K562 (cell line): ENCODE results near the gene ADAP1. TPM values are rescaled to one million over a fixed set of nuclear protein-coding genes. Genes with fewer than 3 reads are reported as not detected.

ENCODE experiments used
- CUX1 ChIP-seq: fragments of 200-800 bp; sonication (Bioruptor generic); IDR thresholded peaks from 2 replicates; pipeline ENCODE4 v1.6.1; 2016; ENCODE audit warnings: missing genetic modification characterization, missing compliant biosample characterization
- ETV5 ChIP-seq: sonication (generic); formaldehyde crosslinking; IDR thresholded peaks from 2 replicates; pipeline ENCODE4 v1.4.0; 2020; ENCODE audit warnings: low read depth, mild to moderate bottlenecking, missing genetic modification reagents
- GATAD2B ChIP-seq: fragments of 450-650 bp; IDR thresholded peaks from 2 replicates; pipeline ENCODE4 v1.6.1; 2017; ENCODE audit warnings: mild to moderate bottlenecking, borderline replicate concordance
- HDAC2 ChIP-seq: fragments of 450-650 bp; IDR thresholded peaks from 2 replicates; pipeline ENCODE4 v1.6.1; 2016; ENCODE audit warnings: mild to moderate bottlenecking
- MYBL2 ChIP-seq, 2 experiments: fragments of 450-650 bp in 1 of 2; sonication (generic) in 1 of 2; formaldehyde crosslinking in 1 of 2; IDR thresholded peaks; 2 replicates each; pipeline versions ENCODE4 v1.6.1 to v1.8.1; 2017 to 2022; ENCODE audit warnings: borderline replicate concordance in 1 of 2, inconsistent platforms in 1 of 2, low read depth in 1 of 2, mild to moderate bottlenecking in 1 of 2, missing genetic modification reagents in 1 of 2, moderate library complexity in 1 of 2
- SMARCC2 ChIP-seq: fragments of 450-650 bp; IDR thresholded peaks from 2 replicates; pipeline ENCODE4 v1.6.1; 2017; ENCODE audit warnings: antibody characterized with exemption, moderate library complexity, mild to moderate bottlenecking, low read depth
- ZNF184 ChIP-seq: sonication (generic); formaldehyde crosslinking; IDR thresholded peaks from 2 replicates; pipeline ENCODE4 v1.5.0; 2020; ENCODE audit warnings: missing genetic modification reagents
- ZNF586 ChIP-seq: fragments of 450-650 bp; formaldehyde crosslinking; conservative IDR thresholded peaks from 2 replicates; pipeline ENCODE4 v1.4.0; 2020; ENCODE audit warnings: mild to moderate bottlenecking, moderate library complexity
- ZNF79 ChIP-seq: fragments of 250-450 bp; sonication (Bioruptor Pico); IDR thresholded peaks from 2 replicates; pipeline ENCODE4 v1.4.0; 2020; ENCODE audit warnings: low read depth, mild to moderate bottlenecking, moderate library complexity
- polyA plus RNA-seq, 8 experiments: library from polyadenylated mRNA; depleted of rRNA in 4 of 8; stranded (reverse) in 5 of 8; unstranded in 3 of 8; fragments of >200 nt; fragmentation: Nextera tagmentation in 2 of 8; fragmentation: Illumina TruSeq in 1 of 8; extraction: Ambion mirVana in 2 of 8; extraction: Trizol in 1 of 8; gene quantifications; 2 replicates each; pipeline versions ENCODE4 v1.2.1 to v1.2.3, GENCODE V29; 2011 to 2014; ENCODE audit warnings: inconsistent platforms in 1 of 8, missing spikeins in 1 of 8
- total RNA-seq, 7 experiments: library from RNA; depleted of rRNA in 6 of 7; stranded (reverse); fragments of >200 nt in 6 of 7; fragmentation: Illumina TruSeq in 2 of 7; extraction: Trizol in 2 of 7; gene quantifications; 2 replicates each; pipeline versions ENCODE4 v1.2.1 to v1.2.3, GENCODE V29; 2011 to 2021; ENCODE audit warnings: low replicate concordance in 1 of 7
- TF ChIP-seq, protein P1 (sequence below), 3 experiments: fragments of 200-800 bp in 1 of 3; fragments of 250-450 bp in 1 of 3; fragments of 450-650 bp in 1 of 3; sonication (Bioruptor Pico) in 1 of 3; sonication (Bioruptor generic) in 1 of 3; formaldehyde crosslinking in 1 of 3; IDR thresholded peaks; 2 replicates each; pipeline versions ENCODE4 v1.6.1 to v1.8.0; 2016 to 2022; ENCODE audit warnings: mild to moderate bottlenecking in 2 of 3, missing genetic modification characterization in 2 of 3, missing compliant biosample characterization in 1 of 3, moderate library complexity in 1 of 3
- TF ChIP-seq, protein P2 (sequence below): fragments of 250-450 bp; sonication (Bioruptor Pico); IDR thresholded peaks from 2 replicates; pipeline ENCODE4 v1.5.0; 2021; ENCODE audit warnings: mild to moderate bottlenecking, moderate library complexity

ADAP1 gene
- total and polyA plus RNA-seq, 9 of the 15 experiments (the other 6 are each of a cell fraction or from before 2014, with no cell fraction given) = 0.27 to 1.4 (median 0.52) TPM; not detected in 3

GRCh38 chr7:873367-874002 is 81.0 kb downstream of the ADAP1 start (continued):
- TF ChIP-seq CUX1 (CRISPR knock-in tag) (0 out of 2 replicates have a peak, but pooled peaks have one; percentile 39), ZNF79 (CRISPR knock-in tag) (no peak), SMARCC2 (no peak), ZNF586 (CRISPR knock-in tag) (no peak), GATAD2B (peak; percentile 50; the same call in 1 of the 2 replicates), ETV5 (CRISPR knock-in tag) (peak; percentile 67), MYBL2 (IDR thresholded peaks at IDR 0.05; ENCODE audit: low read depth) (no peak), MYBL2 (CRISPR knock-in tag; IDR thresholded peaks at IDR 0.05; ENCODE audit: borderline replicate concordance) (no peak), HDAC2 (peak; percentile 54), ZNF184 (CRISPR knock-in tag) (no peak)
- TF ChIP-seq, protein P1, sequence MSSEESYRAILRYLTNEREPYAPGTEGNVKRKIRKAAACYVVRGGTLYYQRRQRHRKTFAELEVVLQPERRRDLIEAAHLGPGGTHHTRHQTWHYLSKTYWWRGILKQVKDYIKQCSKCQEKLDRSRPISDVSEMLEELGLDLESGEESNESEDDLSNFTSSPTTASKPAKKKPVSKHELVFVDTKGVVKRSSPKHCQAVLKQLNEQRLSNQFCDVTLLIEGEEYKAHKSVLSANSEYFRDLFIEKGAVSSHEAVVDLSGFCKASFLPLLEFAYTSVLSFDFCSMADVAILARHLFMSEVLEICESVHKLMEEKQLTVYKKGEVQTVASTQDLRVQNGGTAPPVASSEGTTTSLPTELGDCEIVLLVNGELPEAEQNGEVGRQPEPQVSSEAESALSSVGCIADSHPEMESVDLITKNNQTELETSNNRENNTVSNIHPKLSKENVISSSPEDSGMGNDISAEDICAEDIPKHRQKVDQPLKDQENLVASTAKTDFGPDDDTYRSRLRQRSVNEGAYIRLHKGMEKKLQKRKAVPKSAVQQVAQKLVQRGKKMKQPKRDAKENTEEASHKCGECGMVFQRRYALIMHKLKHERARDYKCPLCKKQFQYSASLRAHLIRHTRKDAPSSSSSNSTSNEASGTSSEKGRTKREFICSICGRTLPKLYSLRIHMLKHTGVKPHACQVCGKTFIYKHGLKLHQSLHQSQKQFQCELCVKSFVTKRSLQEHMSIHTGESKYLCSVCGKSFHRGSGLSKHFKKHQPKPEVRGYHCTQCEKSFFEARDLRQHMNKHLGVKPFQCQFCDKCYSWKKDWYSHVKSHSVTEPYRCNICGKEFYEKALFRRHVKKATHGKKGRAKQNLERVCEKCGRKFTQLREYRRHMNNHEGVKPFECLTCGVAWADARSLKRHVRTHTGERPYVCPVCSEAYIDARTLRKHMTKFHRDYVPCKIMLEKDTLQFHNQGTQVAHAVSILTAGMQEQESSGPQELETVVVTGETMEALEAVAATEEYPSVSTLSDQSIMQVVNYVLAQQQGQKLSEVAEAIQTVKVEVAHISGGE (CRISPR knock-in tag; IDR thresholded peaks at IDR 0.05) = no peak
- TF ChIP-seq, protein P2, sequence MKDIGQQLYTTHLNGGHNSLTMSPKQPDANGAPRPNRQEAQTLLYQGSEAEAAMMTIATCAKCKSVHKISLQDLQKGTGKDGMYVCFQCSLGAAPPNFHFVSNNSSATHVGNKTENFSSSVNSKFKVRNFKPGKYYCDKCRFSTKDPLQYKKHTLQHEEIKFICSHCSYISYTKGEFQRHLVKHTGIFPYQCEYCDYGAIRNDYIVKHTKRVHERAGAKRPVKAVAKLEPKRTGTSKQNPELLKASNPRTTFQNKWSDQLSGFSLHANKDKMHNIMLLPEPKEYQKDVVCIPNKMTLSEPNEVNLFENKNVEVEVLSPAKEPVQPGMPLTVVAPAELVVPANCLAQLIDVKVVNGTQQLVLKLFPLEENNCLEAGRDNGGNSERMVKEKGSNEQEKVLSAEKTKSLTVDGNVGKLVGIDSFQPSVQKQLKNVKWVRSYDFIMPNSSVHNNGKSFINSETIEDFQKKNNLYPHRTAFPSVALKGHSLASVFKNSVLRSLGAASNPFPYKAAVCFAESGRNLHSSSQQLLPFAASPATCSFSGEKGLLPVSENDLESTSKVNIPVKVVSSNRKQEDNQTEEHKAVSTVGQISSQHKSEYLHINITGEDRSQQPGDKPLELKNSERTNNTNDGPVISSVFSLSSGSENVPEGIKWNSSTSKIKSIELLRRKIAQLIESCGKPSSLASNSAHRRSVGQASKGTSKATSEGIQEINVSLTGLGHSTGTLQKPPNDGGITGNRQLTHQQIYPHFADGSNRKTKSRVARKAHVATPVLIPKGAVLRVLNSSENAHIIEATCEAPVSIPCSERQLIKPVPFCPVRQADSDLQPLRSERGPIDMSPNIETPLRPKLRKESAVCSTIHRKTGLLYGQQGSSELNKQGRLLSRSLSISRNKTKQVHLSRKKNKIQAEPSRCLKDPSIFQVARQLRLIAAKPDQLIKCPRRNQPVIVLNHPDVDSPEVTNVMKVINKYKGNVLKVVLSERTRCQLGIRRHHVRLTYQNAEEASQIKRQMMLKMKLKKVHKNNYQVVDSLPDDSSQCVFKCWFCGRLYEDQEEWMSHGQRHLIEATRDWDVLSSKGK (CRISPR knock-in tag) = no peak
